ACHN (cell line): Measurements from ENCODE around the gene WHRN.

Source experiments
- DNase-seq: peaks from one replicate; pipeline ENCODE4 v3.0.0-alpha.2; 2015
- in situ Hi-C: cut with HindIII; loops from 2 replicates; pipeline ENCODE4 v1.10.0; 2017; ENCODE audit warnings: low sequenced_read_pairs, low pct_ligation_motif_present, low pct_unique_long_range_greater_than_20kb

Gene WHRN

GRCh38 chr9:114497236-114497635 is 8.0 kb downstream of the WHRN start:
- DNase-seq, result no peak
- in situ Hi-C loops, result no loop called here

GRCh38 chr9:114496011-114496410 is 9.3 kb downstream of the WHRN start:
- DNase-seq, result no peak
- in situ Hi-C loops, result no loop called here

- DNase-seq, result no peak
- in situ Hi-C loops, result no loop called here
Observed at GRCh38 chr9:114494776-114495569, 10.3 kb downstream of the WHRN start.

- in situ Hi-C loops, result no loop called here
- no peak for DNase-seq
Observed at GRCh38 chr9:114493521-114494184, 11.6 kb downstream of the WHRN start.

GRCh38 chr9:114492991-114493390 is 12.3 kb downstream of the WHRN start:
- DNase-seq, result no peak
- in situ Hi-C loops, result no loop called here

GRCh38 chr9:114491430-114492003 is 13.8 kb downstream of the WHRN start:
- no peak for DNase-seq
- in situ Hi-C loops, result no loop called here

- in situ Hi-C loops, result no loop called here
- DNase-seq, result no peak
Observed at GRCh38 chr9:114489928-114490327, 15.3 kb downstream of the WHRN start.

GRCh38 chr9:114488398-114489129 is 16.7 kb downstream of the WHRN start:
- in situ Hi-C loops, result no loop called here

GRCh38 chr9:114487607-114488300 is 17.5 kb downstream of the WHRN start:
- DNase-seq, result peak; percentile 75
- in situ Hi-C loops, result no loop called here

More at GRCh38 chr9:114488398-114489129, 16.7 kb downstream of the WHRN start:
- no peak for DNase-seq

GRCh38 chr9:114486205-114486963 is 18.9 kb downstream of the WHRN start:
- in situ Hi-C loops, result no loop called here
- no peak for DNase-seq

- DNase-seq, result peak; percentile 73
- in situ Hi-C loops, result no loop called here
Observed at GRCh38 chr9:114484854-114485443, 20.3 kb downstream of the WHRN start.

- in situ Hi-C loops, result no loop called here
- no peak for DNase-seq
Observed at GRCh38 chr9:114484215-114484853, 20.9 kb downstream of the WHRN start.

- no peak for DNase-seq
- in situ Hi-C loops, result no loop called here
Observed at GRCh38 chr9:114483499-114483898, 21.8 kb downstream of the WHRN start.

- in situ Hi-C loops, result no loop called here
- DNase-seq, result no peak
Observed at GRCh38 chr9:114482593-114482992, 22.7 kb downstream of the WHRN start.

GRCh38 chr9:114481789-114482188 is 23.5 kb downstream of the WHRN start:
- DNase-seq, result no peak
- in situ Hi-C loops, result no loop called here

- DNase-seq, result no peak
- in situ Hi-C loops, result no loop called here
Observed at GRCh38 chr9:114480746-114481435, 24.4 kb downstream of the WHRN start.

GRCh38 chr9:114478871-114479270 is 26.4 kb downstream of the WHRN start:
- no peak for DNase-seq
- in situ Hi-C loops, result no loop called here
